CD4-positive, CD25-positive, alpha-beta regulatory T cell (primary cell): ENCODE results near the gene GMPPB. TPM values are rescaled to one million over a fixed set of nuclear protein-coding genes. Genes with fewer than 3 reads are reported as not detected.
"Not testable (repeated sequence)": the region's sequence is repeated elsewhere in the genome, so short reads cannot be mapped to it uniquely, and the experiment has no call there.

Source experiments
- ATAC-seq, 2 donors: fragments of 150-1000 bp; cut with Tn5 transposase; one replicate each; pipeline ENCODE4 v1.10.0; 2021; ENCODE audit warnings: low read depth in 2 of 2, moderate number of reproducible peaks in 2 of 2, moderate library complexity in 1 of 2
- DNase-seq, 3 donors: peaks; one replicate each; pipeline versions ENCODE4 v3.0.0 to v3.0.0-alpha.2; 2012 to 2022; ENCODE audit warnings: mixed read lengths in 1 of 3
- H3K27ac ChIP-seq: one replicate; pipeline ENCODE4 v1.7.0; 2013; ENCODE audit warnings: mild to moderate bottlenecking, low read length; ENCODE audit not compliant: insufficient read depth, poor library complexity, severe bottlenecking
- H3K27me3 ChIP-seq: one replicate; pipeline ENCODE4 v1.7.0; 2013; ENCODE audit warnings: low read length; ENCODE audit not compliant: control insufficient read depth, insufficient read depth
- H3K36me3 ChIP-seq: one replicate; pipeline ENCODE4 v1.7.0; 2013; ENCODE audit warnings: mild to moderate bottlenecking, low read length, moderate library complexity; ENCODE audit not compliant: control insufficient read depth, insufficient read depth
- H3K4me1 ChIP-seq: 2 replicates; pipeline ENCODE4 v1.7.0; 2013; ENCODE audit warnings: mild to moderate bottlenecking, low read length; ENCODE audit not compliant: insufficient read depth, control insufficient read depth, poor library complexity, severe bottlenecking
- H3K4me3 ChIP-seq: one replicate; pipeline ENCODE4 v1.7.0; 2013; ENCODE audit warnings: low read depth, mild to moderate bottlenecking, low read length, moderate library complexity
- H3K9me3 ChIP-seq, 2 experiments: 1 replicate in 1 of 2; 2 replicates in 1 of 2; pipeline ENCODE4 v1.7.0; 2013; ENCODE audit warnings: low read length in 2 of 2, mild to moderate bottlenecking in 1 of 2, moderate library complexity in 1 of 2; ENCODE audit not compliant: control insufficient read depth in 2 of 2
- H3K27ac Mint-ChIP-seq, 3 donors: one replicate each; pipeline ENCODE4 v1.8.0; 2020 to 2022; ENCODE audit warnings: mild to moderate bottlenecking in 3 of 3, mixed read lengths in 3 of 3, moderate library complexity in 2 of 3
- H3K27me3 Mint-ChIP-seq: one replicate; pipeline ENCODE4 v1.8.0; 2022; ENCODE audit warnings: mild to moderate bottlenecking, mixed read lengths
- H3K36me3 Mint-ChIP-seq: one replicate; pipeline ENCODE4 v1.8.0; 2020; ENCODE audit warnings: mixed read lengths
- H3K4me1 Mint-ChIP-seq, 4 donors: one replicate each; pipeline ENCODE4 v1.8.0; 2020 to 2022; ENCODE audit warnings: mixed read lengths in 4 of 4, mild to moderate bottlenecking in 1 of 4
- H3K4me3 Mint-ChIP-seq, 4 donors: one replicate each; pipeline ENCODE4 v1.8.0; 2020 to 2022; ENCODE audit warnings: mild to moderate bottlenecking in 4 of 4, mixed read lengths in 4 of 4, moderate library complexity in 3 of 4
- H3K9me3 Mint-ChIP-seq, 7 donors: one replicate each; pipeline ENCODE4 v1.8.0; 2020 to 2022; ENCODE audit warnings: mixed read lengths in 7 of 7, mild to moderate bottlenecking in 3 of 7, moderate library complexity in 2 of 7
- polyA plus RNA-seq, 4 donors: library from polyadenylated mRNA; unstranded; fragments of 300-500 nt; fragmentation: Illumina TruSeq; gene quantifications; one replicate each; pipeline ENCODE4 v1.2.3, GENCODE V29; 2021
- total RNA-seq: library from RNA; stranded (reverse); gene quantifications from one replicate; pipeline ENCODE4 v1.2.3, GENCODE V29; 2022

Gene GMPPB
- total and polyA plus RNA-seq, 5 donors from 2014 or later: 14.7 to 32.1 (median 17.7) TPM

DNA sequence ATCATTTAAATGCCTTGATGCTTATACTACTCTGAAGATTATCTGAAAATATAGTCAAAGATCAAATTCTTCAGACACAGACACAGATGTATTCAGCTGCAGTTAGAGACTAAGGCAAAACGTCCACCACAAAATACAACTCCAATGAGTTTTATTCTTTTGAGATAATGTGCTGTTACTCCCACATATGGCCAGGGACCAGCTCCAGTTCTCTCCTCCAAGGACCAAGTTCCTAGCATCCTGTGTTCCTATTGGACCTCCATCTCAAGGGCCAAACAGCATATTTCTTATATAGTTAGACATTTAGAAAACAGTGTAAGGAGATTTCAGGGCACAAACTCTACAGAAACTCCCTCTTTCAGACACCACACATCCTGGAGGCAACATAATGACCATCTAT lies 35.5 kb upstream of the GMPPB start:
- peaks cover 25 to 48% (median 27%) of the 10 kb centered on the region in 4 donors for H3K4me1 Mint-ChIP-seq
- Histone ChIP-seq H3K4me3 (no peak overlapping the region), H3K36me3 (peaks cover 6% of the 10 kb centered on the region), H3K4me1 (no peaks in the 10 kb centered on the region), H3K27ac (no peak overlapping the region), H3K27me3 (no peaks in the 10 kb centered on the region), H3K9me3 (no peaks in the 10 kb centered on the region)
- H3K9me3 Mint-ChIP-seq: no peaks in the 10 kb centered on the region
- DNase-seq: no peak
- H3K27ac Mint-ChIP-seq: peak overlapping the region in 2 of 3 donors; percentile 8 to 88
- no peak overlapping the region for H3K4me3 Mint-ChIP-seq
- H3K36me3 Mint-ChIP-seq: peaks cover 10% of the 10 kb centered on the region
- H3K27me3 Mint-ChIP-seq: no peaks in the 10 kb centered on the region
- no peak for ATAC-seq

DNA sequence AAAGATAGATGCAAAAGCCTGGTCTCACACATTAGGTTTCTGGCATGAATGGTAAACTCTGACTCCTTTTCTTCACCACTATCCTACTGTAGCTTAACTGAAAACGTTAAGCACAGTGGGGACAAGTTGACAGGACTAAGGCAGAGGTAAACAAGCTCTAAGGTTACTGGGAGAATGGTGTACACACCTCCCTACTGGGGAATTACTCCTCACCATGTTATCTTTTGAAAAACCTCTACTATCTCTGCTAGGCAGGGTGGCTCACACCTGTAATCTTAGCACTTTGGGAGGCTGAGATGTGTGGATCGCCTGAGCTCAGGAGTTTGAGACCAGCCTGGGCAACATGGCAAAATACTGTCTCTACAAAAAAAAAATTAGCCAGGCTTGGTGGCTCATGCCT lies 33.4 kb upstream of the GMPPB start:
- no peak for ATAC-seq
- Histone ChIP-seq H3K9me3 (no peaks in the 10 kb centered on the region), H3K36me3 (peaks cover 6% of the 10 kb centered on the region), H3K27ac (no peak overlapping the region), H3K4me1 (no peaks in the 10 kb centered on the region), H3K4me3 (no peak overlapping the region), H3K27me3 (no peaks in the 10 kb centered on the region)
- peaks cover 0 to 1% (median 0%) of the 10 kb centered on the region in 7 donors for H3K9me3 Mint-ChIP-seq
- no peak overlapping the region for H3K4me3 Mint-ChIP-seq
- H3K36me3 Mint-ChIP-seq: peaks cover 14% of the 10 kb centered on the region
- no peak overlapping the region for H3K27ac Mint-ChIP-seq
- DNase-seq: no peak
- no peaks in the 10 kb centered on the region for H3K27me3 Mint-ChIP-seq
- H3K4me1 Mint-ChIP-seq: peaks cover 27 to 58% (median 35%) of the 10 kb centered on the region in 4 donors

DNA sequence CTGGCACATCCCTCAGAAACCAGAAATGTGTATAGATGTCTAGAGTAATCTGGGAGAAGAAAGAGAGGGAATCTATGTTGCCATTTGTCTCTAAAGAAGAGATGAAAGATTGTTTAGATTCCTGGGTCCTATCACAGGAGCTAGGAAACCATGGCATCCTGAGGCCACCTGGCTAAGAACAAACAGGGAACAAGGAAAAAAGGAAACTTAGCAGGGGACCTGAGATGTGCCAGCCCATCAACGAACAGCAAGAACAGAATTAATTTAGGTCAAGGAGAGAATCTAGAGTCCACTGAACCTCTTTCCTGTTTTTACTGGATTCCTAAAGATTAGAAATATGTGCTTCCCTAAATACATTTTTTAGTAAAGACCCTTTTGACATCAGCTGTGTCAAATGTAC lies 32.3 kb upstream of the GMPPB start:
- Mint-ChIP-seq H3K36me3 (peaks cover 14% of the 10 kb centered on the region), H3K27ac (peak overlapping the region in 2 of 3 donors; percentile 37 to 75), H3K4me1 (peaks cover 32 to 58% (median 38%) of the 10 kb centered on the region in 4 donors), H3K9me3 (peaks cover 0 to 1% (median 0%) of the 10 kb centered on the region in 7 donors), H3K27me3 (no peaks in the 10 kb centered on the region), H3K4me3 (no peak overlapping the region)
- H3K4me3 ChIP-seq: no peak overlapping the region
- DNase-seq (no peak), ATAC-seq (no peak)
- H3K4me1 ChIP-seq: no peaks in the 10 kb centered on the region
- peaks cover 6% of the 10 kb centered on the region for H3K36me3 ChIP-seq
- H3K27me3 ChIP-seq: no peaks in the 10 kb centered on the region
- H3K27ac ChIP-seq: no peak overlapping the region
- H3K9me3 ChIP-seq: no peaks in the 10 kb centered on the region

DNA sequence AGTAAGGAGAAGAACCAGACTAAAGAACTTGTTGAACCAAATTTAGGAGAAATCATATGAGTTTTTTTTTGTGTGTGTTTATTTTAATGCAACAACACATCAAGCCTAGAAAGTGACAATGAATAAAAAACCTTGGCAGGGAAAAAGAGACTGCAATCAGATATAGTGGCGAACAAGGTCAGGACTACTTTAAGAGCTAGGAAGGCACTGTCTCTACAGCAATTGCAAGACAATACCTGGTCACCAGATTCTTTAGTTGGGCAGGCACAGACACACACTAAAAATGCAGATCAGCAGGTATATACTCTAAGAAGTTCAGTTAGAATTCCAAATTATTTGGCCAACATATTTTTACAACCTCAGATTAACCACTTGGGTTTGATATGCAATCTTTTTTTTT lies 30.8 kb upstream of the GMPPB start:
- DNase-seq (no peak), ATAC-seq (no peak)
- Mint-ChIP-seq H3K36me3 (peaks cover 20% of the 10 kb centered on the region), H3K27me3 (no peaks in the 10 kb centered on the region), H3K4me3 (peak overlapping the region in 1 of 4 donors; percentile 55), H3K27ac (peak overlapping the region in 1 of 3 donors; percentile 40), H3K9me3 (peaks cover 0 to 1% (median 0%) of the 10 kb centered on the region in 7 donors), H3K4me1 (peaks cover 29 to 55% (median 38%) of the 10 kb centered on the region in 4 donors)
- no peaks in the 10 kb centered on the region for H3K4me1 ChIP-seq
- H3K4me3 ChIP-seq: no peak overlapping the region
- H3K9me3 ChIP-seq: no peaks in the 10 kb centered on the region
- H3K27me3 ChIP-seq: no peaks in the 10 kb centered on the region
- H3K27ac ChIP-seq: no peak overlapping the region
- H3K36me3 ChIP-seq: no peaks in the 10 kb centered on the region

DNA sequence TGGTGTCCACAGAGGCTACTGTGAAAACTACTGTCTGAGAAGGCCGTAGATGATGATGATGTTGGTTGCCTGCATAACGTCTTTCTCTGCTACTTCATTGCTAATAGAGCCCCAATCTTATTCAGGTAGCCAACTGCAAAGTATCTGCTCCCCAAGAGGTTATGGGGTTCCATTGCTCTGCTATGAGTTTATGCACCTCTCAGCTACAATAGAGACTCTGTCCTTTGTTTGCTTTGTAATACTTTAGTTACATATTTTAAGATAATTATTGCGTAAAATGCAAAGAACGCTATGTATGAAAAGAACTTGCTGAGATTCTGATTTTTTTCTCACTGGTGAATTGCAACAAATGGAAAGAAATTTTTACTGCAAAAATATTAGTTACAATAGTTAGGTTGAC lies 27.8 kb upstream of the GMPPB start:
- Mint-ChIP-seq H3K27me3 (no peaks in the 10 kb centered on the region), H3K4me1 (peaks cover 15 to 40% (median 27%) of the 10 kb centered on the region in 4 donors), H3K36me3 (peaks cover 17% of the 10 kb centered on the region), H3K4me3 (no peak overlapping the region), H3K27ac (no peak overlapping the region), H3K9me3 (peaks cover 0 to 1% (median 0%) of the 10 kb centered on the region in 7 donors)
- Histone ChIP-seq H3K4me1 (no peaks in the 10 kb centered on the region), H3K9me3 (no peaks in the 10 kb centered on the region), H3K36me3 (peaks cover 24% of the 10 kb centered on the region), H3K27ac (no peak overlapping the region), H3K27me3 (no peaks in the 10 kb centered on the region), H3K4me3 (no peak overlapping the region)
- DNase-seq (no peak), ATAC-seq (no peak)

DNA sequence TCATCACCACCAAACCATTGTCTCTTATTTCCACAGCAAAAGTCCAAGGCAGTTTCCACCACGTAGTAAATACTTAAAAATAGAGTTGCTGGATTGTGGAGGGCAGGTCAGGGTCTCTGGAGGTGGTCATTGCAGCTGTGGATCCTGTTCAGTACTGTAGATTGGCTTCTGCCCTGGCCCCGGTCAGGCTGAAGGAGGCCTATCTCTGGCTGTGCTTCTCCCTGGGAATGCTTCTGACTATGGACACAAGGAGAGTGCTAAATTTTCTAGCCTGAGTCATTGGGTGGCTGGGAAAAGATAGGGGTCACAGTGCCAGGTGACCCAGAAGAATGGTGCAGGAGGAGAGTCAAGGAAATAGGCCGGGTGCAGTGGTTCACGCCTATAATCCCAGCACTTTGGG lies 26.3 kb upstream of the GMPPB start:
- Mint-ChIP-seq H3K27me3 (no peaks in the 10 kb centered on the region), H3K36me3 (peaks cover 17% of the 10 kb centered on the region), H3K9me3 (peaks cover 0 to 1% (median 0%) of the 10 kb centered on the region in 7 donors), H3K4me1 (peaks cover 14 to 29% (median 19%) of the 10 kb centered on the region in 4 donors), H3K4me3 (no peak overlapping the region), H3K27ac (peak overlapping the region in 2 of 3 donors; percentile 33 to 54)
- DNase-seq (no peak), ATAC-seq (no peak)
- H3K27ac ChIP-seq: no peak overlapping the region
- peaks cover 28% of the 10 kb centered on the region for H3K36me3 ChIP-seq
- H3K9me3 ChIP-seq: no peaks in the 10 kb centered on the region
- H3K4me1 ChIP-seq: no peaks in the 10 kb centered on the region
- no peak overlapping the region for H3K4me3 ChIP-seq
- no peaks in the 10 kb centered on the region for H3K27me3 ChIP-seq

DNA sequence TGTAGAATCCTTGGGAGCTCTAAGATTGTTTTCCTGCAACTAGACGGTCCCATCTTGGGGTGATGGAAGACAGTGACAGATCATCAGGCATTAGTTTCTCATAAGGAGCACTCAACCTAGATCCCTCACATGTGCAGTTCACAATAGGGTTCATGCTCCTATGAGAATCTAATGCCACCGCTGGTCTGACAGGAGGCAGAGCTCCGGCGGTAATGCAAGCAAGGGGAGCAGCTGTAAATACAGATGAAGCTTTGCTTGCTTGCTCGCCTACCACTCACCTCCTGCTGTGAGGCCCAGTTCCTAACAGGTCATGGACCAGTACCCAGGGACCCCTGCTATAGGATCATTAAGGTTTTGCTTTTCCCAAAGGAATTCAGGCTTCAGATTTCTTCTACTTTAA lies 25.1 kb upstream of the GMPPB start:
- not testable (repeated sequence) for H3K9me3 Mint-ChIP-seq, ATAC-seq, DNase-seq, H3K4me3 ChIP-seq, H3K27me3 Mint-ChIP-seq, H3K27me3 ChIP-seq, H3K4me3 Mint-ChIP-seq, H3K9me3 ChIP-seq, H3K27ac Mint-ChIP-seq, H3K4me1 ChIP-seq, H3K27ac ChIP-seq
- Mint-ChIP-seq H3K36me3 (peaks cover 23% of the 10 kb centered on the region), H3K4me1 (peaks cover 11 to 22% (median 20%) of the 10 kb centered on the region in 4 donors)
- H3K36me3 ChIP-seq: peaks cover 28% of the 10 kb centered on the region

DNA sequence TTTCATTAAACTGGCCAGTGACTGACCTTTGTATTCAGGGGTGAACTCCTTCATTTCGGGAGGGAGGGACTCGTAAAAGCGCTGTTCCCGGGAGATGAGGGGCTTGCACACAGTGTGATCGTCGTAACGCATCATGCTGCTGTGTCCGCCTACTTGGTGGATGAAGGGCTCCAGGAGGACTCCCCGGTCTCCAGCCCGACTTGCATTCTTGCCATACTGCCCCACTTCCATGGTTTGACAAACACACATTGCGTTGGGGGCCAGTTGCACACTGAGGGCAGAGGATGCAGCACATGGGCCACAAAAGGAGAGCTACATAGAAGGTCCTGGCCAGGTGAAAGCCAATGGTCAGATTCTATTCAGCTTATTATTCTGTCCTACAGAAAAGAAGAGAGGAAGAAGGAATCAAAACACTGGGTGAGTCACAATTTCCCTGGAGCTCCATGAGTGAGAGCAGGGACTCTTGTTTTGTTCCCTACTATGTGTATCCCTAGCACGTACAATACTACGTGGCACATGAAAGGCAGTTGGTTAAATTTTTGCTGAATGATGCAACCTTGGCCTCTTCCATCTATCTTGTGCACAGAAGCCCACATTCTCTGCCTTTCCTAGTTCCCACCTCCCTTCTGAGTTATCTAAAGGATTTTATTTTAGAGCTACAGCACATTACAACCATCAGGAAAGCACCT lies 24.2 kb upstream of the GMPPB start:
- Mint-ChIP-seq H3K9me3 (peaks cover 0 to 2% (median 0%) of the 10 kb centered on the region in 7 donors), H3K36me3 (peaks cover 20% of the 10 kb centered on the region), H3K4me1 (peaks cover 4 to 22% (median 13%) of the 10 kb centered on the region in 4 donors), H3K4me3 (no peak overlapping the region), H3K27me3 (no peaks in the 10 kb centered on the region), H3K27ac (no peak overlapping the region)
- no peaks in the 10 kb centered on the region for H3K27me3 ChIP-seq
- no peak for DNase-seq
- H3K9me3 ChIP-seq: no peaks in the 10 kb centered on the region
- H3K4me3 ChIP-seq: no peak overlapping the region
- no peak for ATAC-seq
- H3K27ac ChIP-seq: no peak overlapping the region
- H3K36me3 ChIP-seq: peaks cover 31% of the 10 kb centered on the region
- H3K4me1 ChIP-seq: no peaks in the 10 kb centered on the region
